Measurements from ENCODE around the gene YIF1A. TPM values are rescaled to one million over a fixed set of nuclear protein-coding genes. Genes with fewer than 3 reads are reported as not detected.

YIF1A gene
- total RNA-seq, 1 experiment from 2014 or later = 54.7 TPM

DNA sequence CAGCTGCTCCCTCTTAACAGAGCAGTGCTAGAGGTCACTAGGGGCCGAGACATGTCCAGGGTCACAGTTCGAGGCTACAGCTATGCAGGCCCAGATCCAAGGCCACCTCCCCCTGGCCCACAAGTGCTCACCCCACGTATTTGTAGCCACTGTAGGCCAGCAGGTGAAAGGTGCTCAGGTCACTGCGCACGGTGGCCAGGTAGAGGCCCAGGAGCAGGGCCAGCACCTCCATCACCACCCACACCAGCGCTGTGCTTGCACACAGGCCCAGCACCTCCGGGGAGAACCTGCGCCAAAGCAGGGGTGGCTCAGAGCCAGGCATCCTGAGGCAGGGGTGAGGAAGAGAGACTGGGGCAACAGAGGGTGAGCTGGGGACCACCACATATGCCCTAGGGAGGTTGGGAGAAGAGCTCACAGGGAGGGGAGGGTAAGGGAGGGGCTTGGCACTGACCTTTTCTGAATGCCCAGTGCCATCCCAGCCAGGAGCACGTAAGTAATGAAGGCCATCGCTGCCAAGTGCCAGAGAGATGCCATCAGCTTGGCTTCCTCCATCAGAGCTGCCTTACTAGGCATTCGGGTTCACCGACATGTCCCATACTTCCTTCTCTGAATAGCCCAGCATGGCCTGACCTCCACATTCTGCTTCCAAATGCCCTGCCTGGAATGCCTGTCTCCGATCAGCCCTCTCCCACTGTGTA lies 3.5 kb downstream of the YIF1A start:
- Histone ChIP-seq H3K36me3 (ENCODE audit: control insufficient read depth in 1 of 2, insufficient read depth in 2 of 2, low read length in 2 of 2) (no peaks in the 10 kb centered on the region), H2AFZ (ENCODE audit: low read depth, low read length, poor library complexity, severe bottlenecking) (no peak overlapping the region), H3K27ac (ENCODE audit: low read depth, low read length) (no peak overlapping the region), H3K4me1 (ENCODE audit: control insufficient read depth in 1 of 2, insufficient read depth in 2 of 2, low read length in 2 of 2) (peaks cover 11 to 46% of the 10 kb centered on the region in 2 experiments), H3K4me2 (ENCODE audit: low read length) (no peak overlapping the region), H3K9me2 (ENCODE audit: insufficient read depth) (no peaks in the 10 kb centered on the region), H3K9ac (ENCODE audit: low read length) (no peak overlapping the region), H3K4me3 (replicated peaks in 1 of 2; ENCODE audit: low read depth in 1 of 2, low read length in 2 of 2) (no peak overlapping the region), H3K9me3 (ENCODE audit: control insufficient read depth in 1 of 2, insufficient read depth in 1 of 2, low read depth in 1 of 2, low read length in 2 of 2) (no peaks in the 10 kb centered on the region), H4K20me1 (ENCODE audit: insufficient read depth) (no peaks in the 10 kb centered on the region), H3K27me3 (ENCODE audit: insufficient read depth, low read length) (no peaks in the 10 kb centered on the region), H3K79me2 (ENCODE audit: insufficient read depth, low read length) (peaks cover 19% of the 10 kb centered on the region)
- BruUV-seq (replicated peaks) = no TSS peak
- RAD21 ChIA-PET (ENCODE audit: low non-redundant PET in 1 of 2, low total read pairs in 2 of 2, uncharacterized antibody in 2 of 2, unreplicated experiment in 2 of 2) = no interaction called here
- ATAC-seq = no peak
- DNase-seq (ENCODE audit: low read depth, low spot score) = no peak
- intact Hi-C loops (cut with micrococcal nuclease) = no loop called here
- no peak for TF ChIP-seq YY1 (IDR thresholded peaks at IDR 0.05; ENCODE audit: extremely low read depth, insufficient replicate concordance, low read depth, low read length)
- no peak for TF ChIP-seq EGR1 (IDR thresholded peaks at IDR 0.05; ENCODE audit: low read depth)
- no peak for TF ChIP-seq ELF1 (IDR thresholded peaks at IDR 0.05; ENCODE audit: borderline replicate concordance, low read depth)
- TF ChIP-seq EZH2 (IDR thresholded peaks at IDR 0.05) = no peak
- no peak for TF ChIP-seq ZNF274 (IDR thresholded peaks at IDR 0.05; ENCODE audit: low read depth, low read length)
- no peak for TF ChIP-seq JUND (IDR thresholded peaks at IDR 0.05)
- TF ChIP-seq EZH2phosphoT487 (IDR thresholded peaks at IDR 0.05; ENCODE audit: borderline replicate concordance) = no peak
- TF ChIP-seq, protein P1, sequence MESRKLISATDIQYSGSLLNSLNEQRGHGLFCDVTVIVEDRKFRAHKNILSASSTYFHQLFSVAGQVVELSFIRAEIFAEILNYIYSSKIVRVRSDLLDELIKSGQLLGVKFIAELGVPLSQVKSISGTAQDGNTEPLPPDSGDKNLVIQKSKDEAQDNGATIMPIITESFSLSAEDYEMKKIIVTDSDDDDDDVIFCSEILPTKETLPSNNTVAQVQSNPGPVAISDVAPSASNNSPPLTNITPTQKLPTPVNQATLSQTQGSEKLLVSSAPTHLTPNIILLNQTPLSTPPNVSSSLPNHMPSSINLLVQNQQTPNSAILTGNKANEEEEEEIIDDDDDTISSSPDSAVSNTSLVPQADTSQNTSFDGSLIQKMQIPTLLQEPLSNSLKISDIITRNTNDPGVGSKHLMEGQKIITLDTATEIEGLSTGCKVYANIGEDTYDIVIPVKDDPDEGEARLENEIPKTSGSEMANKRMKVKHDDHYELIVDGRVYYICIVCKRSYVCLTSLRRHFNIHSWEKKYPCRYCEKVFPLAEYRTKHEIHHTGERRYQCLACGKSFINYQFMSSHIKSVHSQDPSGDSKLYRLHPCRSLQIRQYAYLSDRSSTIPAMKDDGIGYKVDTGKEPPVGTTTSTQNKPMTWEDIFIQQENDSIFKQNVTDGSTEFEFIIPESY (IDR thresholded peaks at IDR 0.05; ENCODE audit: extremely low read depth, insufficient replicate concordance, low read length) = no peak
- TF ChIP-seq, protein P2, sequence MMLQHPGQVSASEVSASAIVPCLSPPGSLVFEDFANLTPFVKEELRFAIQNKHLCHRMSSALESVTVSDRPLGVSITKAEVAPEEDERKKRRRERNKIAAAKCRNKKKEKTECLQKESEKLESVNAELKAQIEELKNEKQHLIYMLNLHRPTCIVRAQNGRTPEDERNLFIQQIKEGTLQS (IDR thresholded peaks at IDR 0.05) = no peak
- no peak for TF ChIP-seq SRF (IDR thresholded peaks at IDR 0.05; ENCODE audit: low read depth)
- no peak for TF ChIP-seq SP1 (IDR thresholded peaks at IDR 0.05; ENCODE audit: low read depth)
- TF ChIP-seq, protein P3, sequence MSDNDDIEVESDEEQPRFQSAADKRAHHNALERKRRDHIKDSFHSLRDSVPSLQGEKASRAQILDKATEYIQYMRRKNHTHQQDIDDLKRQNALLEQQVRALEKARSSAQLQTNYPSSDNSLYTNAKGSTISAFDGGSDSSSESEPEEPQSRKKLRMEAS (IDR thresholded peaks at IDR 0.05) = no peak
- POLR2A ChIA-PET = interaction anchor here (0.9 kb wide), 1 partner anchor 17 kb away, joined by 8 read pairs; the partner anchor contains the start of gene RAB1B
- CTCF ChIA-PET = interaction anchor here (0.6 kb wide), 1 partner anchor 151 kb away, joined by 5 read pairs; no protein-coding TSS in a partner anchor

Data from HCT116 (cell line).